Suppressor macrophage (primary cell): Measurements from ENCODE around the gene PCDHA8.
"Not testable (repeated sequence)": the region's sequence is repeated elsewhere in the genome, so short reads cannot be mapped to it uniquely, and the experiment has no call there.

Experiments used
- DNase-seq, 4 experiments: peaks; one replicate each; pipeline ENCODE4 v3.0.0-alpha.2; 2020 to 2022

Gene PCDHA8

GRCh38 chr5:140875085-140876065, 34.4 kb downstream of the PCDHA8 start, which contains the start of gene PCDHA12:
Gene PCDHA12, plus strand, starts transcription at chr5:140875308. Its CDS starts 165 bp downstream, at chr5:140875473.
- no peak for DNase-seq

GRCh38 chr5:140876541-140877261, 35.7 kb downstream of the PCDHA8 start:
- not testable (repeated sequence) for DNase-seq

GRCh38 chr5:140877262-140877581, 36.2 kb downstream of the PCDHA8 start:
- no peak for DNase-seq

- DNase-seq = no peak
Measured at GRCh38 chr5:140881889-140882590, 41.1 kb downstream of the PCDHA8 start, which contains the start of gene PCDHA13. Gene PCDHA13, plus strand, starts transcription at chr5:140882124. Its CDS starts 145 bp downstream, at chr5:140882269.

GRCh38 chr5:140882591-140882899, 41.6 kb downstream of the PCDHA8 start:
- no peak for DNase-seq

GRCh38 chr5:140883373-140883772, 42.4 kb downstream of the PCDHA8 start:
- DNase-seq = no peak

GRCh38 chr5:140883927-140884697, 43.1 kb downstream of the PCDHA8 start:
- no peak for DNase-seq
